ENCODE measurements around the gene PRSS8.
A peak's percentile ranks its signal among the peaks of the same experiment; 100 is the strongest.
"Not testable (repeated sequence)": the region's sequence is repeated elsewhere in the genome, so short reads cannot be mapped to it uniquely, and the experiment has no call there.

The PRSS8 gene

DNA sequence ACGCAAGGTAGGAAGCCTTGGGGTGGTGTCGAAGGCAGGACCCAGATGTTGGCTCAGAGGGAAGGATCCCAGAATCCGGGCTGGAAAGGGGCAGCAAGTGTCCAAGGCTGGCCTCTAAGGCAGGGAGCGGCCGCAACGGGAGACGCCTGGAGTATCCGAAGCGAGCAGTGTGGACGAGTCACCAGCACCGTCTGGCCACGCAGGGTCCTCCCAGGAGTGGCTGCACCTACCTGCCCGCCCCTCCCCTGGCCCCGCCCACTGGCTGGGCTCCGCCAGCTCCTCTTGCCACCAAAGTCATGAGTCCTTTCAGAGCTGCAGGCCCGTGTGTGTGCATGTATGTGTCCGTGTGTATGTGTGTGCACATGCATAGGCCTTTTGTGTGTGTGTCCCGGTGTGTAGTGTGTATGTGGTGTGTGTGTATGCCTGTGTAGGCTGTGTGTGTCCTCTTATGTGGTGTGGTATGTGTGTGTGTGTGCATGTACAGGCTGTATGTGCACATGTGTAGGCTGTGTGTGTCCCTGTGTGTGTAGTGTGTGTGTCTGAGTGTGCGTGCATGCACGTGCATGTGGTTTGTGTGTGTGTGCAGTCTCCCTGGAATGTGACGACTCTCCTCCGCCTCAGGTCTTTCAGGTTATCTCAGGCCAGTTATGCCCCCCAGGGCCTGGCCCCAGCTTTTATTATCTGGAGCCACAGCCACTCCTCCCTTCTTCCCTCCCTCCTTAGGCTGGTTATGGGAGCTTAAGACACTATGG is at the start of gene PRSS8:
Gene PRSS8, minus strand, starts transcription at position 193 of the 752 bp plus-strand sequence. CDS start 229 bp downstream, outside the sequence.
- no peak for DNase-seq

DNA sequence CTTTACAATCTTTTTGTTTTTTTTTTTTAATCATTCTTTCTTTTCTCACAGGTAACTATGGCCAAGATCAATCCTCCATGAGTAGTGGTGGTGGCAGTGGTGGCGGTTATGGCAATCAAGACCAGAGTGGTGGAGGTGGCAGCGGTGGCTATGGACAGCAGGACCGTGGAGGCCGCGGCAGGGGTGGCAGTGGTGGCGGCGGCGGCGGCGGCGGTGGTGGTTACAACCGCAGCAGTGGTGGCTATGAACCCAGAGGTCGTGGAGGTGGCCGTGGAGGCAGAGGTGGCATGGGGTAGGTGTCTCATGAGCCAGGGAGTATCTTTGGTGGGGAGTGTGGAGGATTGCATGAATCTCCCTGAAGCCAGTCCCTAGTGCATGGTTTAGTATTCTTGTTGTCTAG is 49.4 kb upstream of the PRSS8 start:
- DNase-seq = no peak

DNA sequence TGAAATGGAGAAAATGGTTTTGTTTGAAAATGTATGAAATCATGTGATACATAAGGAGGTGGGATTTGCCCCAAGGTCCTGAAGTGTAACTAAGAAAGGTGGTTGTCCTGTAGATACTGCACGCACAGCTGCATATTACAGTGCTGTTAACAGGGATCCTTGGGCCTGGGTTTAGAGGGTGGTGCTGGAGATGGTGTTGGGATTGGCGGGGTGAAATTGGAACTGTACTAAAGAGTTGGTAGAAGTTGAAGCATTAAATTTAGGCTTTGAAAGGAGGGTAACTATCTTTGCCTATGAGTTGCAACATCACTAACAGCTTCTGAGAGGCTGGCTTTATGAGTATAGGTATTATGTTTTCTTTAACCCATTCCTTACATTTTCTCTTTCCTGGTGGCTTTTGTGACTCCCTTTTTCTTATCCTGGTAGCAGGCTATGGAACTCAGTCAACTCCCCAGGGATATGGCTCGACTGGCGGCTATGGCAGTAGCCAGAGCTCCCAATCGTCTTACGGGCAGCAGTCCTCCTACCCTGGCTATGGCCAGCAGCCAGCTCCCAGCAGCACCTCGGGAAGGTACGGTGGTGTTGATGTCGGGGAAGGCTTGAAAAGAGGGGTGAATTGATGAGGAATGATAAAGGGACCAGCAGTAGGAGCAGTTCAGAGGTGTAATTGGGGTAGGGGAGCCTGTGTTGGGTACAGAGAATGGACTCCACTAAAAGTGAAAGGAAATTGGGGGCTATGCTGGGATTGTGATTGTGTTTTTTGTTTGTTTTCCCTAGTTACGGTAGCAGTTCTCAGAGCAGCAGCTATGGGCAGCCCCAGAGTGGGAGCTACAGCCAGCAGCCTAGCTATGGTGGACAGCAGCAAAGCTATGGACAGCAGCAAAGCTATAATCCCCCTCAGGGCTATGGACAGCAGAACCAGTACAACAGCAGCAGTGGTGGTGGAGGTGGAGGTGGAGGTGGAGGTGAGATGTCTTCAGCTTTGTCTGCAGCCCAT is 48.2 kb upstream of the PRSS8 start:
- no peak for DNase-seq

DNA sequence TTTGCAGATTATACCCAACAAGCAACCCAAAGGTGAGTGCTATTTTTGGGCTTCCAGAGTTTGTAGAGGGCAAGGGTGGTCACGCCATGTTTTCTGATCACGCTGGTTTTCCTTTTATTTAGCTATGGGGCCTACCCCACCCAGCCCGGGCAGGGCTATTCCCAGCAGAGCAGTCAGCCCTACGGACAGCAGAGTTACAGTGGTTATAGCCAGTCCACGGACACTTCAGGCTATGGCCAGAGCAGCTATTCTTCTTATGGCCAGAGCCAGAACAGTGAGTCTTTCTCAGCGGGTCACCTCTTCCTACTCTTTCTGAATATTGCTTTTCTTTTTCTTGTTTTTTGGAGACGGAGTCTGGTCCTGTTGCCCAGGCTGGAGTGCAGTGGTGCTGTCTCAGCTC is 46.9 kb upstream of the PRSS8 start:
- no peak for DNase-seq

DNA sequence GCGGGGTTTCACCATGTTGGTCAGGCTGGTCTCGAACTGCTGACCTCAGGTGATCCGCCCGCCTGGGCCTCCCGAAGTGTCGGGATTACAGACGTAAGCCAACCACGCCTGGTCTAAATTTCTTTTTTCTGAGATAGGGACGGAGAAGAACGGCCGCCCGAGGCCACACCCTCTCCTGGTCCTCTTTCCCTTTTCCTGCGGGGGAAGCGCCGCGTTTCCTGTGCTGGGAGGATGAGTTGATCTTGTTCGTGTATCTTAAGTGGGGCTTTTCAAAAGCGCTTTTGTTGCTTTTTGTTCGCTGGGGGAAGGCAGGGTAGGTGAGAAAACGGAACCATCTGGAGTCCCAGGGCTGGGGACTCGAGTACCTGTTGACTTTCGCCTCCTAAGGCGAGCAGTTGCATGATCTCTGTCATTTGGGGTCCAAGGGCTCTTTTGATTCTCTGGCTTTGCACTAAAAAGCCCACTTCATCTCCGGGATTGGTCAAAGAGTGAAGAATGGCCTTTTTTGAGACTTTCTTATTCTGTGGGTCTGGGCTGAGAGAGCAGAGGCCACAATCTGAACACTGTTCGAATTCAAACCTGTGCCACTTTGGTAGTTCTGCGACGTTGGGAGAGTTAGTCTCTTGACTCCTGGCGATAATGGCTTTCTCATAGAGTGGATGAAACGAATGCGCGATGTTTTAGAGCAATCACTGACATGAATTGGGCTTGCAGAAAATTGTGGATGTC is 45.7 kb upstream of the PRSS8 start:
- DNase-seq = no peak

DNA sequence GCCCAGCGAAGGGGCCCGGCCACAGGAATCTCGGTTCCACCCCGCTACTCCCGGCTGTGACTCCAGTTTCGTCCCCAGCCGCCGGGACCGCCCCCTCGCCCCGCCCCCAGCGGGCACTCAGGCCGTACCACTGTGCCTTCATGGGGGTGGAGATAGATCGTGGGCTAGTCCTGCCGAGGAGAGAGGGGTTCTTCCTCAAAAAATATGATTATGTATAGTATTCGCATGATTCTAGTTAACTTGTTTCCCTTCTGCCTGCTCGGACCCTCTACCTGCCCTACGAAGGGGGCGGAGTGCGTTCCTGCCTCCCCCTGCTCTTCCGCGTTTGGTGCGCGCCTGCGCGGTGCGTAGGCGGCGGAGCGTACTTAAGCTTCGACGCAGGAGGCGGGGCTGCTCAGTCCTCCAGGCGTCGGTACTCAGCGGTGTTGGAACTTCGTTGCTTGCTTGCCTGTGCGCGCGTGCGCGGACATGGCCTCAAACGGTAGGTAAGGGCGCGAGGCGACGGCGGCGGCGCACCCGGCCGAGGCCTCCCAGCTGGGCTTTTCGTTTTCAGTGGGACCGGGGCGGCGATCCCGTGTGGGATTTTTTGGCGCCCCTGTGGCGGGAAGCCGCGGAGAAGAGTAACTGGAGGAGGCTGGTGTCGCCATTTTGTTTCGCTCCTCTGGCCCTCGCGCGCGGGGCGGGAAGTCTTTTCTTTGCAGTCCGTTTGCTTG is 44.4 kb upstream of the PRSS8 start, which contains the start of gene FUS:
Gene FUS, plus strand, starts transcription at position 393 of the 713 bp plus-strand sequence. Its CDS starts 76 bp downstream, at position 469.
- peak; percentile 90 for DNase-seq

DNA sequence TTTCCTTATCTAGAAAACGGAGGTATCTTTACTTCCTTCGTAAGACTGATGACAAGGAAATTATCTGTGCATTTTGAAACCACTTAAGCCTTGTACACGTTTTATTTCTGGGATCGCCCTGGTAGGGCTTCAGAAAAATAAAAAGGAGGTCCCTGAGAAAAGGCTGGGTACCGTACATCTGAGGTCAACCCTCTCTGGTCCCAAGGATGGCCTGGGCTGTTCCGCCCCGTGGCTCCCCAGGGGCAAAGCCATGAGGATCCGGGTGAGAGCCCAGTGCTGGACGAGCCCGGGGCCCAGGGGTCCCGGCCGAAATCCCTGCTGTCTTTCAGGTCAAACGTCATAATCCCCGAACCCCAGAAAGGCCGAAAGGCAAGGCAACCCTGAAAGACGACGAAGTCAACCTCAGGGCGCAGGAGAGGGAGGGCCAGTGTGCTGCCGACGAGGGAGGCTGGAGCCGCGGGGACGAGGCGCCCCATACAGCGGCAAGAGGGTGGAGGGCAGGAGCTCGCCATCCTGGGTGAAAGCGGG is 43.8 kb upstream of the PRSS8 start:
- no peak for DNase-seq

DNA sequence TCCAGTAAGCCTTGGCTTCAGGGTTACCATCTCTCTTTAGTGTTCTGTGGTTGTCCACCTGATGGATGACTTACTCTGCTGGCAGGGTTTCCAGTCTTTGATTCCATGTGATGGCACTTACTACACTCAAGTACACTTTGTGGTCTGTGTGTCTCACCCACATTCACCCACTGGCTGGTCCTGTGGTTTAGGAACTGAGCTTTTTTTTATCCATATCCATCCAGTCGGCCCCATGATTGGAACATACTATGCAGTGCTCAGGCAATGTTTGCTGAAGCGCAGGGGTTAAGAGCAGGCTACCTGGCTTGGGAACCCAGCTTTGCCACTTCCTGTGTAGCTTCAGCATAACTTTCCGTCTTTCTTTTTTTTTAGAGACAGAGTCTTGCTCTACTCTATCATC is 41.6 kb upstream of the PRSS8 start:
- peak; percentile 52 for DNase-seq

DNA sequence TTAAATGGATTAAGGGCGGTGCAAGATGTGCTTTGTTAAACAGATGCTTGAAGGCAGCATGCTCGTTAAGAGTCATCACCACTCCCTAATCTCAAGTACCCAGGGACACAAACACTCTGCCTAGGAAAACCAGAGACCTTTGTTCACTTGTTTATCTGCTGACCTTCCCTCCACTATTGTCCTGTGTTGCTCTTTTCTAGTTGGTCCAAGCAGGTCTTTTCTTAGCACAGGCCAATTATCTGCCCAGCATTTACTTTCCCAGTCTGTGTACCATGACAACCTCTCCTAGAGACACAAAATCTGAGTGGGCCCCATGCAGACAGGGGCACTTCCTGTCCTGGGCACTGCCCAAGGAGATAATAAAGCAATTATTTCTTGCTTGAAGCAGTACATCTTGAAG is 34.5 kb upstream of the PRSS8 start:
- DNase-seq = not testable (repeated sequence)

DNA sequence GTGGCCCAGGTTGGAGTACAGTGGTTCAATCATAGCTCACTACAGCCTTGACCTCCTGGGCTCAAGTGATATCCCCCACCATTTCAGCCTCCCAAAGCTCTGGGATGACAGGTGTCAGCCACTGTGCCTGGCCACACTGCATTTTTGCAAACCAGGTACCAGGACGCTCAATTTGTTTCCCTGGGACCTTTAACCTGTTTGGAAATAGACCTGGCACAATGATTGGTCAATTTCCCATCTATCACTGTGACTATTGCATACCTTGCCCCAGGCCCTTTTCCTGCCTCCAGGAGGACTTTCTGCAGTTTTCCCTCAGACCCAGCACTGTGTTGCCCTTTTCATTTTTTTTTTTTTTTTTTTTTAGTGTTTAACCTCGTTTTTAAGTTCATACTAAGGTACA is 33.3 kb upstream of the PRSS8 start:
- no peak for DNase-seq

DNA sequence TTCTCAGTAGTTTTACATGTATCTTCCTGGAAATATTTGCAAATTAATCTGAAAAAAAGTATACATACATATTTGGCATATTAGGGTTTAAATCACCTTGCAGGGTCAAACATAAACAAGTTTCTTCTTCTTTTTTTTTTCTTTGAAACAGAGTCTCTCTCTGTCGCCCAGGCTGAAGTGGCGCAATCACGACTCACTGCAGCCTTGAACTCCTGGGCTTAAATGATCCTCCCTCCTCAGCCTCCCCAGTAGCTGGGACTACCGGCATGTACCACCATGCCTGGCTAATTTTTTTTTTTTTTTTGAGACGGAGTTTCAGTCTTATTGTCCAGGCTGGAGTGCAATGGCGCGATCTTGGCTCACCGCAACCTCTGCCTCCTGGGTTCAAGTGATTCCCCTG is 31.8 kb upstream of the PRSS8 start:
- no peak for DNase-seq

DNA sequence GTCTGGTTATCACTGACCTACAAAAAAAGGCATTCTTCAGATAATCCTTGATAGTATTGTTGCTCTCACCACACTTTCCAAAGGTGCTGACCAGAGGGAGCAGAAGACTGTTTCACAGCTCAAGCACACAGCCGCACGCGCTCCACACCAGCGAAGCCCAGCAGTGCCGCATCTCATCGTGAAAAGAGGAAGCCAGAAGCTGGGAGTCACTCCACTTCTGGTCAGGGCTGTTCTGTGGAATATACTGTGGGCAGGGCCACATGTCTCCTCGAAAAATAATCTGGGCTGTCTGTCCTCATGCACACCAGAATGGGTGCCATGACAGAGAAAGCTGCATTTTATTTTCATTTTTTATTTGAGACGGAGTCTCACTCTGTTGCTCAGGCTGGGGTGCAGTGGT is 21.6 kb upstream of the PRSS8 start:
- DNase-seq = no peak

DNA sequence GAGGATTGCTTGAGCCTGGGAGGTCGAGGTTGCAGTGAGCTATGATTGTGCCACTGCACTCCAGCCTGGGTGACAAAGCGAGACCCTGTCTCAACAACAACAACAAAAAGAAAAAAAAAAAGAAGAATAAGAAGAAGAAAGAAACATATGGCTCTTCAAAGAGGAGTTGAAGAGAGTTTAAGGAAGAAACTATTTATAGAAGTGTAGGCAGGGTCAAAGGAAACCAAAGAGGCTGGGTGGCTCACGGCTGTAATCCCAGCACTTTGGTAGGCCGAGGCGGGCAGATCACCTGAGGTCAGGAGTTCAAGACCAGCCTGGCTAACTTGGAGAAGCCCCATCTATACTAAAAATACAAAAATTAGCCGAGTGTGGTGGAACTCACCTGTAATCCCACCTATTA is 15.4 kb upstream of the PRSS8 start:
- not testable (repeated sequence) for DNase-seq

DNA sequence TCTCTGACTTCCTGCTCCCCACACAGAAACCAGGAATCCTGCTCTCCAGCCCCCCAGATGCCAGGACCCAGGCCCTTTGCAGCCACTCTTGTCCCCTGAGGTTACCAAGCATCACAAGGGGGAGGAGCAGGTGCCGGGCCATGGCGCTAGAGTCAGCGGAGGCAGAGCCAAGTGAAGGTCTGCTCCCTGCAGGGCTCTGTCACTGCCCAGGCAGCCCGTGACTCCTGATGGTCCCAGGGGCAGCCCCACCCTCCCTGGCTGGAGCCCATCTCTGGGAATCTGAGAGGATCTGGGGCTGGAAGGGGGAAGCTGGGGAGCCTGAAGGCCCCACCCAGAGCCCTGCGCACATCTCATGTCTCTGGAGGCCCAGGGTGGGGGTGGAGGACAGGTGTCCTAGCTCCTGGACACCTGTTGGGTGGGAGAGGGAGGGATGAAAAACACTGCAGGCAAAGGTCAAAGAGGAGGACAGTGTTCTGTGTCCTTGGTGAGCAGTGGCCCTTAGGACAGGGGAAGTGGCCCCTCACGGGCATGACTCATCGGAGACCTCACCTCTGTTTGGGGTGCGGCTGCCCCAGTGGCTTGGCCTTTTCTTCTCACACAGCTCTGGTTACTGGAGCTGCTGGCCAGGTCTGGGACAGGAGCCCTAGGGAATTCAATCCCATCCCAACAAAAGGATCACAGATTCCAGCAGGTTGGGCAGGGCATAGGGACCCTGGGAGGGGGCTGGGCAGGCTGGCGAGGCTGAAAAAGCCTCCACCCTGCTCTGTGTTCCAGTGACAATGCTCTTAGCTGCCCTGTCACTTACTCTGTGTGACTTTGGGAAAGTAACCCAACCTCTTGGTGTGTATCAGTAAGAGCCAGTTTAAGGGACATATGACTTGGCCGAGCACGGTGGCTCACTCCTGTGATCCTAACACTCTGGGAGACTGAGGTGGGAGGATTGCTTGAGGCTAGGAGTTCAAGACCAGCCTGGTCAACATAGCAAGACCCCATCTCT is 14.7 kb upstream of the PRSS8 start, which contains the start of gene PRSS36:
Gene PRSS36, minus strand, starts transcription at position 173 of the 997 bp plus-strand sequence. Its CDS starts 31 bp downstream, at position 142.
- no peak for DNase-seq

DNA sequence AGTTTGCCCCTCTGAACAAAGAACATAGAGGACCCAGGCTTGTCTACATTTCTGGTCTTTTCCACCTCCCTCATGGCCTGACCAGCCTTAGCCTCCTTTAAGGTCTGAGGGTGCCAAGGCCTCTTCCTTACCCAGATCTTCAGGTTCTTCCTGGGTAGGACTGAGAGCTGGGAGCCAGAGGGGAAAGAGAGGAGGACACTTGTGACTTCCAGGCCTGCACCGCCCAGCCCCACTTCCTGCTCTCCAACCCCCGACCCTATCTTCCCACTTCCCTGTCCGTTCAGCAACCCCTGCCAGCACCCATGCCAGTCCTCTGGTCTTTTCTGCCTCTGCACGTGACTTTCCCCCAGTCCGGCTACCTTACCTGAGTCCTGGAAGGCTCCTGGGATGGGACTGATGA is 13.8 kb upstream of the PRSS8 start:
- no peak for DNase-seq

DNA sequence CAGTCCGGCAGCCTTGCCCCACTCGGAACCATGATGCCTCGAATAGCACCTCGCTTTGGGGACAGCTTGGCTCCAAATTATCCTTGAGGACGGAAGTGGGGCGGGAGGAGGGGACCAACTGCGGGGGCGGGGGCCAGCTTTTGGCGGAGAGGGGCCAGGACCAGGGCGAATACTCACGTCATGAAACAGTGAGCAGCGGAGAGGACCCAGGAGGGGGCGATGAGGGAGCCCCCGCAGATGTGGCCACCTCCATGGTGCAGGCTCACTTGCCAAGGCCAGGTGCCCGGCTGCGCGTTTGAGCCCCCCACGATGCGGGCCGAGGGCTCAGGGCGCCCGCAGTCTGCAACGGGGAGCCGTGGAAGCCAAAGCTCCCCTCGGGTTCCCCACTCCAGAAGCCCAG is 13.4 kb upstream of the PRSS8 start:
- DNase-seq = no peak

DNA sequence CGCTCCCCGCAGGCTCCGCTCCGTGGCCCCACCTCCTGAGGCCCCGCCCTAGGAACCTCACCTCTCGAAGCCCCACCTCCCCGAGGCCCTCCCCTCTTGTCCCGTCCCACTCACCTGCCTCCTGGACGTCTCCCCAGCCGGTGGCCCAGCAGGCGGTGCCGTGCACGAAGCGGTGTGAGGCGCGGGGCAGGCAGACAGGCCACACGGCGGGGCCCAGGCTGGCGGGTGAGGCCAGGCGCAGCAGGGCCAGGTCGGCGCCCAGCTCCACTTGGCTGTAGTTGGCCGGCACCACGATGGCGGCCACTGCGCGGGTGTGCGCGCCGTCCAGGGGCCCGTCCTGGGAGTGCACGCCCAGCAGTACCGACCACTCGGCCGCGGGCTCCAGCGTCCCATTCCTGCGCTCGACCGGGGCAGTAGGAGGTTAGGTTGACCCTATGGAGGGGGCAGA is 12.8 kb upstream of the PRSS8 start:
- DNase-seq = no peak

DNA sequence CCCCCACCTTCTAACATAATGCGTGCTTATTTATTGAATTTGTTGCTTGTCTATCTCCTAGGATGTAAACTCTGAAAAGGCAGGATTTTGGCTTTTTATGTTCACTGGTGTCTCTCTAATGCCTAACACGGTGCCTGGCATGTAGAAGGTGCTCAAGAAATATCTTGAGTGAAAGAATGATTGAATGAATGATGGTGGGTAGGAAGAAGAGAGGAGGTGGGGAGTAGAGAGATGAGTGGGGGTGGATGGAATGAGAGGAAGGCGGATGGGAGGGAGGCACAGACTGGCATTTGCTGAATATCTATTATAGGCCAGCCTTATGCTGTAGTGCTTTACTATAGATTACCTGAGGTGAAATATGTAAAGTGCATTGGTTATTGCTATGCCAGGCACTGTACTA is 12.0 kb upstream of the PRSS8 start:
- DNase-seq = no peak

DNA sequence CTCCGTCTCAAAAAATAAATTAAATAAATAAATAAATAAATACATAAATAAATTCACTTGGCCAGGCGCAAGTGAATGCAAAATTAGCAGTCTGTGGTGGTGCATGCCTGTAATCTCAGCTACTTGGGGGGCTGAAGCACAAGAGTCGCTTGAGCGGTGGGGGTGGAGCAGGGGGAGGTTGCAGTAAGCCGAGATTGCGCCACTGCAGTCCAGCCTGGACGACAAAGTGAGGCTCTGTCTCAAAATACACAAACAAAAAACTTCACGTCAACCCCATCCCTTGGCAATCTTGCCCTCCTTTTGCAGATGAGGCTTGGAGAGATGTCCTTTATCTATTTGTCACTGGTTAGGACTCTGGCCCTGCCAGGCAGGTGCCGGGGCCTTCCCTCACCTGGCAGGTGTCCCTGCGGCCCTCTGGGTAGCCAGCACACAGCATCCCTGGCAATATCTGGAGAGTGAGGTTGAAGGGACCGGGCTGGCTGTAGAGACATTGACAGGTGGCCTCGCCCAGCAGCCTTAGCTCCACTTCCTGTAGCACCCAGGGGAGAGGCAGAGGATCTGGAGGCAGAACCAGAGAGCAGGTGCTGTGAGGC is 10.0 kb upstream of the PRSS8 start:
- no peak for DNase-seq

DNA sequence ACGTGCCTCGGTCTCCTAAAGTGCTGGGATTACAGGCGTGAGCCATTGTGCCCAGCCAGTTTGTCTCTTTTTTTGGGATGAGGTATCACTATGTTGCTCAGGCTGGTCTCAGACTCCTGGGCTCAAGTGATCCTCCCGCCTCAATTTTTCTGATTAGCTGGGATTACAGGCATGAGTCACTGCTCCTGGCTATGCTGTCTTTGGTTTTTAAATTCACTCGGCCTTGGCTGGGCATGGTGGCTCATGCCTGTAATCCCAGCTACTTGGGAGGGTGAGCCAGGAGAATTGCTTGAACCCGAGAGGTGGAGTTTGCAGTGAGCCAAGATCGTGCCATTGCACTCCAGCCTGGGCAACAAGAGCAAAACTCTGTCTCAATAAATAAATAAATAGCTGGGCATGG is 8.9 kb upstream of the PRSS8 start:
- not testable (repeated sequence) for DNase-seq
